ENCODE measurements around the gene AFF3.

GRCh38 chr2:99763764-99764163 is 378.6 kb downstream of the AFF3 start:
- TF ChIP-seq CTCF (IDR thresholded peaks at IDR 0.05) (no peak), ZFX (IDR thresholded peaks at IDR 0.05; ENCODE audit: borderline replicate concordance) (no peak)

All from 22Rv1 (cell line).